GM21528 (cell line): ENCODE data around the gene BIK.
"Not testable (repeated sequence)": the region's sequence is repeated elsewhere in the genome, so short reads cannot be mapped to it uniquely, and the experiment has no call there.

Source experiments
- ATAC-seq: cut with Tn5 transposase; IDR thresholded peaks from one replicate; pipeline ENCODE4 v1.9.1; 2021; ENCODE audit warnings: mild to moderate bottlenecking, moderate library complexity; ENCODE audit not compliant: unreplicated experiment, low FRiP score

Gene BIK

DNA sequence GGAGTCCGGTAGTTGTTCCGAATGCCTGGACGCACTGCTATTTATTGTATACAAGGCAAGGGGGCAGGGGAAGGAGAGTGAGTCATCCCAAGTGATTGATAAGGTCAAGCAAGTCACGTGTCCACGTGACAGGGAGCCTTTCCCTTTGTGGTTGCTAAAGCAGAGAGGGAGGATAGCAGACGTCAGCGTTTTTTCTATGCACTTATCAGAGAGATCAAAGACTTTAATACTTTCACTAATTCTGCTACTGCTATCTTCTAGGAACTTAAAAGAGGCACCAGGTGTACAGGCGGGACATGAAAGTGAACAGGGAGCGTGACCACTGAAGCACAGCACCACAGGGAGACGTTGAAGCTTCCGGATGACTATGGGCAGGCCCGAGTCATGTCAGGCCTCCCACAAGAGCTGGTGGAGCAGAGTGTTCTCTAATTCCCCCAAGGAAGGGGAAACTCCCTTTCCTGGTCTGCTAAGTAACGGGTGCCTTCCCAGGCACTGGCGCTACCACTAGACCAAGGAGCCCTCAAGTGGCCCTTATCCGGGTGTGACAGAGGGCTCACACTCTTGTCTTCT lies 6.4 kb upstream of the BIK start:
- not testable (repeated sequence) for ATAC-seq

DNA sequence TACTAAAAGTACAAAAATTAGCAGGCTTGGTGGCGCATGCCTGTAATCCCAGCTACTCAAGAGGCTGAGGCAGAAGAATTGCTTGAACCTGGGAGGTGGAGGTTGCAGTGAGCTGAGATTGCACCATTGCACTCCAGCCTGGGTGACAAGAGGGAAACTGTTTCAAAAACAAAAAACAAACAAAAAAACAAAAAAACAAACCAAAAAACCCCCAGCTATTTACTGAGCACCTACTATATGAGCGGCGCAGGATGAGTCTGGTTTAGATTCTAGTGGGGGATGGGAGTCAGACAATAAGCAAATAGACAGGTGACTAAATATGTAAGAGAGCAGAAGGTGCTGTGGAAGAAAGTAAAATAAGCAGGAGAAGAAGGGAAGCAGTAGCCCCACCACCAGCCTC lies 5.6 kb upstream of the BIK start:
- not testable (repeated sequence) for ATAC-seq

- no peak for ATAC-seq
Observed at GRCh38 chr22:43106302-43106701, 4.2 kb upstream of the BIK start.

DNA sequence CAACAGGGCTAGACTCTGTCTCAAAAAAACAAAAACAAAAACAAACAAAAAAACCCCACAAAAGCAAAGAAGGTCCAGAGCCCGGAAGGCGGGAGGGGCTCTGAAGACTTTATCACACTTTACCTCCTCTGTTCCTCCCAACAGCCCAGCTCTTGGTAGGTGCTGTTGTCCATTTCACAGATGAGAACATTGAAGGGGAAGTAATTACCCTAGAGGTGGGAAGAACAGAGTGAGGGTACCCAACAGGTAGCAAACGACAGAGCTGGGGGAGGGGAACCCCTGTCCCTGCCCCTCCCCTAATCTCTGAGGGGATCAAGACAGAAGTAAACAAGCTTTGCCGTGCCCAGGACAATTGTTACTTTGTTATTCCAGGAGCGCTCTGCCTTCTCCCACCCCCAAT lies 1.0 kb upstream of the BIK start:
- ATAC-seq = no peak

DNA sequence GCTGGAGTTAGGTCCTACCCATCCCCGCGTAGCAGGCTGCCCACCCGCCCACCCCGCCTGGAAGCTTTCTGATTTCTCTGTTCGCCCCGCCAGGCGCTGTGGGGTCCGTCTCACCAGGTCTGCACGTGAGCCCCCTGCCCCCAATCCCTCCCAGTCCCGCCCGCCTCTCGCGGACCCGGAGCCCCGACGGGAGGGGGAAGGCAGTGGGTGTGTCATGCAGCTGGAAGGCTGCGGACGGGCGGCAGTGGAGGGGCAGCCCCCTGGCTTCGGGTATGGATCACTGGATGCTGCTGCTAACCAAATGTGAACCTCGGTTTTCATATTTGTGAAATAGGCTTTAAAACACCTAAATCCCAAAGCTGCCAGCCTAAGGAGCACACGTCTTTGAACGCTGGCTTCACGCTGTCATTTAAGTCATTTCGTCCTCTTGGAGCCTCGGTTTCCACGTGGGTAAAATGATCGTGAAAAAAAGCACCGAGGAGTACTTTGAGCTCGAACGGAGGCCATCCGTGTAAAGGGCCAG lies 568 bp upstream of the BIK start:
- ATAC-seq = no peak

DNA sequence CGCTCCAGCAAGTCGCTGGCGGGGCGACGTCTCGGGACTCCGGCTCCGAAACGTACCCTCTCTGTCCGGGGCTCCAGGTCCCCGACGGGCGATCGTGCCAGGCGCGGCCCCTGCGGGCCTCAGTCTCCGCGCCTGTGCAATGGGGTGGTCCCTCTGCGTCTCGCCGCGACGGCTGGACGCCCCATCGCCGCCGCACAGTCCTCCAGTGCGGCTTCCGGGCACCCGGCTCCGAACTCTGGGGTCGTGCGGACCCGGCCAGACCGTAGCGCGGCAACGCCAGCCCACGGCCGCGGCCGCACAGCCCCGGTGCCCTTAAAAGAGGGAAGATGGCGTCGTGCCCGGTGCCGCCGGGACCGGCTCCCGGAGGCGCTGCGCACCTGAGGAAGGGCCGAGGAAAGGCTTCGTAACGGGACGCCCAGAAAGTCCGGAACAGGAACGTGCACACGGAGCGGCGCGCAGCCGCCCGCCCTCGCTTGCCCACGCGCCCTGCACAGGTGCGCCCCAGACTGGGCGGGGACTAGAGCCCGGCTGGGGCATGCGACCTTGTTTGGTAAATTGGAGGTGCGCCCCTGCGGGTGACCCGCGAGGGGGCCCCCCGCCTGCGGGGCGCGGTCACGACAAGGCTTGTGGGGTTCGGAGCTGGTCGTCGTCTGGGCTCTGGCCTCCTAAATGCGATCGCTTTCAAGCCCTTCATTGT lies 525 bp downstream of the BIK start:
- ATAC-seq = no peak

DNA sequence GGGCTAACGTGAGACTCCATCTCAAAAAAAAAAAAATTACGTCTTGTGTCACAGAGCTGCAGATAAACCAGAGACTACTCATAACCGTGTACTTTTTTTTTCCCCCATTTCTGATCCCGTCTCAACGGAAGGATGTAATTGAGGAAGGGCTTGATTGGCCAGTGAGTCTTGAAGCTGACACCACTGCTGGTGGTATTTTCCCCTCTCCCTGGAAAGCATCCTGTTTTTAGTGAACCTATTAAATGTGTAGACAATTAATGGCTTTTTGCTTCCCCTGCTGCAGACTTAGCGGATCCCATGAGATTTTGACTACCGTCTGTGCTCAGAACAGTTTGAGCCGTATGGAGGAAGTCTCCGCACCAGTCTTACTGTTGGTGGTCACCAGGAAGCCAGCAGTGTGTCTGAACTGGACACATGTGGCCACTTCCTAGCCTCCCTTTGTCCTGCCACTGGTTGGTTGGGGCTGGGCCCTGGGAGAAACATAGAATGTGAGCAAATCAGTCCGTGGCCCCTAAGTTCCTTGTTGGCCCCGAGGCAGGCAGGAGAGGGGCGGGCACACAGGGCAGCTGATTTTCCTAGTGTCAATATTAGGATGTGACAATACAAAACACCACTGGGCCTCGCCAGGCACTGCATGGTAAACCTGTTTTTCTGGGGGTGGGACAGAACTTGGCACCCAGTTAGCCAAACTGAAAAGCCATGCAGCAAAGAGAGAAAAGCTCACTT lies 3.1 kb downstream of the BIK start:
- no peak for ATAC-seq

DNA sequence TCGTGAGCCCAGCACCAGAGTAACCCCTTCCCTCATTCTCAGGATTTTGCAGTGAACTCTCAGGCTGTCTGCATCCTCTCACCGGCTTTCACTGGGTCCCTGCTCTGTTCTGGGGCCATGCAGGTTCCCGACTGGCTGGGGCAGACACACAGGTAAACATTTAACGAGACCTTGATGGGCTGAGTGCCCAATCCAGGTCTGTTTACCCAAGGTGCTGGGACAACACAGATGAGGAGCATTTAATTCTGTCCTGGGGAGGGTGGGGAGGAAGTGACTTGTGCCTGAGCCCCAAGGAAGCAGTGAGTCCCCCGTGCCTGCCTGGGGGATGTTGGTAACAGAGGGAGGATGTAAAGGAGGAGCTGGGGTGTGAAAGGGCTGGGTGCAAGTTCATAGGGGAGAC lies 4.4 kb downstream of the BIK start:
- ATAC-seq = no peak

DNA sequence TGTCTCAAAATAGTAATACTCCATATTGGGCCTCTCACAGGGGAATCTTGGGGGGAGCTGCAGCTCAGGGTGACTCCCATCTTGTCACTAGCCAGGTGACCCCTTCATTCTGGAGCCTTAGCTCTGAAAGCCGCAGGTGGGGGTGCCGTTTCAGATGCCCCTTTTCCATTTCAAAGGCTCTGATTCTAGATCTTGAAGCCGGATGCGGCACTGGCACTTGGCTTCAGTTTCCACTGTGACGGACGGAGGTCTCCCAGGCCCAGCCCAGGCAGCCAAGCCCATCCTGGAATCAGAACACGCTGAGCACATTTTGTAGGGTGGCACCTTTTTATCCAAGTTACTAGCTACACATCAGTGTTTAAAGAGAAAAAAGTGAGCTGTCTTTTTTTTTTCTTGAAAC lies 6.4 kb downstream of the BIK start:
- no peak for ATAC-seq

DNA sequence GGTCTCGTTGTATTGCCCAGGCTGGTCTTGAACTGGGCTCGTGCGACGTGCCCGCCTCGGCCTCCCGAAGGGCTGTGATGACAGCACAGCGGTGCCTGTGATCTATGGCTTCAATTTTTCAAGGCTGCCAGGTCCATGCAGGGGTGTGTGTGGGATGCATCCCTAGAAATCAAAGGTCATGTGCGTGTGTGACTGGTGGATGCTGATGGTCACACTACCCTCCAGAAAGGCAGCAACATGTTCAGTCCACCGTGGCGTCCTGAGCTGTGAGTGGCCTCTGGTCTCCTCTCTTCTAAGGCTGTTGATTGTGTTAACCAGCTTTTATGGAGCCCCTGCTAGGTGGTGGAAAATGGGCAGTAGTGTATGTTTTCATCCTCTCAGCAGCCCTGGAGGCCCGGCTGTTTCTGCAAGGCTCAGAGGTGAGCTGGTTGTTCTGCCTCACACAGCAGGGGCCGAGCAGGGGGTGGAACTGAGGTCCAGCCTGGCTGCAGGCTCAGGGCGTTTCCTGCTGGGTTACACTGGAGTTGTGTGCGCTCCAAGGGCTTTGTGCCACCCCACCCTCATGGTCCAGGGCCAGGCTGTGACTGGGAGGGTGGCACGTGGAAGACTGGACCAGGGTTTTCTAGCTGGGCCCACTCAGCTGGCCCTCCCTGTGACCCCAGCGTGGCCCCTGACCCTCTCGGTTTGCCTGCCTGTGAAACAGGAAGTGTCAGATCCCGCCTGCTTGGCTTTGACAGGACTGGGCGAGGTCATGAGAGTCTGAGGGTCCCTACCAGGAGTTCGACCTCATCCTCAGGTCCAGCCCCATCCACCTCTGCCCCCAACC lies 7.7 kb downstream of the BIK start:
- no peak for ATAC-seq

- peak; percentile 60 for ATAC-seq
Observed at GRCh38 chr22:43118953-43119458, 8.5 kb downstream of the BIK start.

- ATAC-seq = no peak
Observed at GRCh38 chr22:43126501-43127165, 16.1 kb downstream of the BIK start.

- ATAC-seq = no peak
Observed at GRCh38 chr22:43127166-43127908, 16.8 kb downstream of the BIK start.

DNA sequence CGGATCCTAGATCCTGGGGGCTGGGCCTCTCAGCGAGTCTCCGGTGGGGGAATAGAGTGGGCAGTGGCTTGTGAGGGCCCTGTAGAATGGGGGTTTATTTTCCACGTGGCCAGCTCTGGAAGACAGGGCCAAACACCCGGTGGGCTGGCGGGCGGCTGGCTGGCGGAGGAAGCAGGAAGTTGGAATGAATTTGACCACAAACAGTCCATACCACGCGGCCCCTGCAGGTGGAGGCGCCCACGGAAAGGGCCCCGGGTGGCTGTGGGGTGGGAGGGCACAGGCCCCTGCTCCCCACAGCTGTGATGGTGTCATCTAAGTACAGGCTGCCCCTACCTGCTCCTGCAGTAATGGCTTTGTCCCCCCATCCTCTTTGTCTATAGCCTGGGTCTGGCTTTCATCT lies 17.6 kb downstream of the BIK start:
- no peak for ATAC-seq

DNA sequence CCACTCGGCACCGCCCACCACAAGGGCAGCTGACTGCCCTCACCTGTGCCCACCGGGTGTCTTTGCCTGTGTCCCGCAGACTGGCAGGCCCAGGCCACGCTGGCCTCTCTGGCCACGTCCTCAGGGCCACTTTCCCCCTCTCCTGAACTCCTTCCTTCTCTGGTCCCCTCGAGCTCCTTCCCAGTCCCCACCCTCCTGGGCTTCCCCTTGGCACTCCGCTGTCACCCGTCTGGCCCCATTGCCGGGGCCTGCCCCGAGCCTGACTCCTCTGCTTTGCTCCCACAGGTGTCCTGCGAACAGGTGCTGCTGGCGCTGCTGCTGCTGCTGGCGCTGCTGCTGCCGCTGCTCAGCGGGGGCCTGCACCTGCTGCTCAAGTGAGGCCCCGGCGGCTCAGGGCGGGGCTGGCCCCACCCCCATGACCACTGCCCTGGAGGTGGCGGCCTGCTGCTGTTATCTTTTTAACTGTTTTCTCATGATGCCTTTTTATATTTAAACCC lies 18.4 kb downstream of the BIK start:
- ATAC-seq = no peak

DNA sequence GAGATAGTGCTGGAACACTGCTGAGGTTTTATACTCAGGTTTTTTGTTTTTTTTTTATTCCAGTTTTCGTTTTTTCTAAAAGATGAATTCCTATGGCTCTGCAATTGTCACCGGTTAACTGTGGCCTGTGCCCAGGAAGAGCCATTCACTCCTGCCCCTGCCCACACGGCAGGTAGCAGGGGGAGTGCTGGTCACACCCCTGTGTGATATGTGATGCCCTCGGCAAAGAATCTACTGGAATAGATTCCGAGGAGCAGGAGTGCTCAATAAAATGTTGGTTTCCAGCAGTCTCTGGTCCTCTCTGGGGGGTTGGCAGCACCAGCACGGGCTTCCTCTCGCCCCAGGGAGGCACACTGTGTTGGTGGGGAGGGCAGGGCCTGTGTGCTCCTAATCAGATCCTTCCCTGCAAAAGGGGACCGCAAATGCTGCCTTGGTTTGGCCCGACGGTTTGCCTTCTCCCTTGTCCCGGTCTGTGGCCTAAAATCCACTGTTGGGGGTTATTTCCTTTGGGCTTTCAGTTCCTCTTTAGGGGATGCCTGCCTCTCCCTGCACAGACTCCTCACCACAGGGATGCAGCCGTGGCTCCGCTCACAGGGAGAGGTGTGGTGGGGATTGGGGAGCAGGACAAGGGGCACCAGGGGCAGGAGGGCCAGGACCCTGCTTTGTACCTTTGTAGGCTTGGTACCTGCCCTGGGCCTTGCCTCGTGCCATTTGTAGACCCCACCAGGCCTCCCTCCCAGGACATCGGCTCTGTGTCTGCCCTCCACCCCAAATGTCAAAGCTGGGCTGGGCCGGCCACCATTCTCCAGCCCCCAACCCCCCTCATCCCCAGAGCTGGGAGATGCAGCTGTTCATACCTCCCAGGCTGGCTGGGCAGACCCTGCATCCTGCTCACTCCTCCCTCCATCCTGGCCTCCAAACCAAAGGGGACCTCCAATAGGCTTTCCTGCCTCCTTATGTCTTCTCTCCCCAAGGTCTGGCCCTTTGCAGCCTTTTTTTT lies 19.2 kb downstream of the BIK start:
- no peak for ATAC-seq

- no peak for ATAC-seq
Observed at GRCh38 chr22:43131773-43132501, 21.4 kb downstream of the BIK start.
